ENCODE data around the gene WDR33.
"Not testable (repeated sequence)": the region's sequence is repeated elsewhere in the genome, so short reads cannot be mapped to it uniquely, and the experiment has no call there.

WDR33 gene

DNA sequence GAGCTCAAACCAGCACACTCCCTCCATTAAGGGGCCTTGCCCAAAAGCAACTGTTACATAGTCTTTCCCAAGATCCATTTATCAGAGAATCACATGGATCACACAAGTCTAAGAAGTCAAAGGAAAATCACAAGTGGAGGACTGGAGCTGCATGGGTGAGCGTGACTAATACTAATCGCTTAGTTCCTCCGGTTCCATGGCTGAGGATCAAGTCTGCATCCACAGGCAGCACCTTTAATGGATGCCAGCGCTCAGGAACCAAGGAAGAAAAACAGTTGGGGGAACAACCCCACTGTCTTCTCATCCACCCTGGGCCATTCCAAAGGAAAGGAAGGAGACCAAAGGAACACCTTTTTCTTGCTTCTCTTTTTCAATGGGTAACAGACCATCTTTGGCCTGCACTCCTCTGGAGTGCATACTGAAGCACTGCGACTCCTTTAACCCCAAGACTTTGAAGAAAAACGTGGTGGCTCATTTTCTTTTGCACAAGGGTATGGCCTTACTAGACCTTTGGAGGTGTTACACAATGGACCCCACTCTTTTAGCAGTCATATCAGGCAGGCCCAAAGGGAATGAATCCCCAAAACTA, 9.2 kb upstream of the WDR33 start:
- TF ChIP-seq, protein P1, sequence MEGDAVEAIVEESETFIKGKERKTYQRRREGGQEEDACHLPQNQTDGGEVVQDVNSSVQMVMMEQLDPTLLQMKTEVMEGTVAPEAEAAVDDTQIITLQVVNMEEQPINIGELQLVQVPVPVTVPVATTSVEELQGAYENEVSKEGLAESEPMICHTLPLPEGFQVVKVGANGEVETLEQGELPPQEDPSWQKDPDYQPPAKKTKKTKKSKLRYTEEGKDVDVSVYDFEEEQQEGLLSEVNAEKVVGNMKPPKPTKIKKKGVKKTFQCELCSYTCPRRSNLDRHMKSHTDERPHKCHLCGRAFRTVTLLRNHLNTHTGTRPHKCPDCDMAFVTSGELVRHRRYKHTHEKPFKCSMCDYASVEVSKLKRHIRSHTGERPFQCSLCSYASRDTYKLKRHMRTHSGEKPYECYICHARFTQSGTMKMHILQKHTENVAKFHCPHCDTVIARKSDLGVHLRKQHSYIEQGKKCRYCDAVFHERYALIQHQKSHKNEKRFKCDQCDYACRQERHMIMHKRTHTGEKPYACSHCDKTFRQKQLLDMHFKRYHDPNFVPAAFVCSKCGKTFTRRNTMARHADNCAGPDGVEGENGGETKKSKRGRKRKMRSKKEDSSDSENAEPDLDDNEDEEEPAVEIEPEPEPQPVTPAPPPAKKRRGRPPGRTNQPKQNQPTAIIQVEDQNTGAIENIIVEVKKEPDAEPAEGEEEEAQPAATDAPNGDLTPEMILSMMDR (IDR thresholded peaks at IDR 0.05; ENCODE audit: extremely low read depth, missing control alignments), result no peak
- no peak for DNase-seq (ENCODE audit: low spot score)

DNA sequence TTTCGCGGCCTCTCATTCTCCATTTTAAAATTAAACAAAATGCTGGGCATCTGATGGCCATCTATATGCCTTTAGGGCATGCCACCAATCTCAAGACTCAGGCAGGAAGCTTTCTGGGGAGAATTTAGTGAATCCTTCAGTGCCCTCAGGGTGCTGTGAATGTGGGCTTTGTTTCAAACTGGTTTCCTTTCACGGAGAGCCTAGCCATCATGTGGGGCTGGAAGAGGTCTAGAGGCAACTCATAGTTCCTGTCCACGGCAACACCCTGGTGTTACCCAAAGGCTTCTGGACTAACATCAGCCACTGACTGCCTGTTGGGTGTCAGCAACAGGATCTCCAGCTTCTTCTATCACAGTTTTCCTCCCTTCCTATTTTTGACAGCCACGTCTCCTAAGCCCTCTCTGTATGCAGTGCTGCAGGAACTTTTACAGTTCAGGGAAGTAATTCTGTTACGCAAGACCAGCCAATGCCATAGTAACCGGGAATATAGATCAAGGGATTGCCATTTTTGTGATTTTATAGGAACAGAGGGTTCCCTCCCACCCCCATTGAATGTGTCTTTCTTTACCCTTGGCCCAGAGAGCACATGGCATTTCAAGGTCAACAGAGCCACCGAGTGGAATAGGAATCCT, 7.9 kb upstream of the WDR33 start:
- no peak for DNase-seq (ENCODE audit: low spot score)
- TF ChIP-seq, protein P1 (IDR thresholded peaks at IDR 0.05; ENCODE audit: extremely low read depth, missing control alignments), result no peak

DNA sequence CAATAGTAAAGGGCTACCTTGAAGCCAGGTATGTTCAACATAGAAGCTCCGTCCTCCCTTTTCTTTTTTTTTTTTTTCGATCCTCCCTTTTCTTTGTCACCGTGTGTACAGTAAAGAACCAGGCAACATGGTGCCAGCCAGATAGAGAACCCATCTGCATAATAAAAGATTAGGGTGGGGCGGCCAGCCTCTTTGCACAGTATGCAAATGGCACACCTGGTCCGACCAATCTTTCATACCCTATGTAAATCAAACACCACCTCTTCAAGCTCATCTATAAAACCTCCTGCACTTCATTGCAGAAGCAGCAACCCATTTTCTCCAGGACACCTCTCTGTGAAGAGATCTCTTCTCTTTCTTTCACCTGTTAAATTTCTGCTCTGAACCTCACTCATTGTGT, 7.3 kb upstream of the WDR33 start:
- DNase-seq (ENCODE audit: low spot score), result no peak
- TF ChIP-seq, protein P1 (IDR thresholded peaks at IDR 0.05; ENCODE audit: extremely low read depth, missing control alignments), result no peak

DNA sequence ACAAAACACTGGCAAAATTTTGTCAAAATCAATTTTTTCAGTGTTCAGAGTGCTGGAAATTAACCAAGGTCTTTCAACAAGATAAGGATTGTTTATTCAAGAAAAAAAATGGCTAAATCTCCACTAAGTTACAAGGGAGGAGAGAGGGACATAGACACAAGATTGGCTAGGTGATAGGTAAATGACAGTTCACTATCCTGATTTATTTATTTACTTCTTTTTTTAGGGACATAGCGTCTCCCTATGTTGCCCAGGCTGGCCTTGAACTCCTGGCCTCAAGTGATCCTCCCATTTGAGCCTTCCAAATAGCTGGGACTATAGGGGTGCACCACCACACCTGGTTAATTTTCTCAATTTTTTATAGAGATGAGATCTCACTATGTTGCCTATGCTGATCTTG, 3.7 kb upstream of the WDR33 start:
- DNase-seq (ENCODE audit: low spot score), result no peak

DNA sequence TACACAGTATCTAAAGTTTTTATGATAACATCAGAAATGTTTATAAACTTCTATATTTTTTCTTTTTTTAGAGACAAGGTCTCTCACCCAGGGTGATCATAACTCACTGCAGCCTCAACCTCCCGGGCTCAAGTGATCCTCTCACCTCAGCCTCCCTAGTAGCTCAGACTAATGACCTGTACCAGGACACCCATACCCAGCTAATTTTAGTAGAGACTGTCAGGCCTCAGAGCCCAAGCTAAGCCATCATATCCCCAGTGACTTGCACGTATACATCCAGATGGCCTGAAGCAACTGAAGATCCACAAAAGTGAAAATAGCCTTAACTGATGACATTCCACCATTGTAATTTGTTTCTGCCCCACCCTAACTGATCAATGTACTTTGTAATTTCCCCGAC, 1.5 kb upstream of the WDR33 start:
- not testable (repeated sequence) for DNase-seq (ENCODE audit: low spot score)

More for the DNA sequence above, 3.7 kb upstream of the WDR33 start:
- TF ChIP-seq, protein P1 (IDR thresholded peaks at IDR 0.05; ENCODE audit: extremely low read depth, missing control alignments), result no peak

DNA sequence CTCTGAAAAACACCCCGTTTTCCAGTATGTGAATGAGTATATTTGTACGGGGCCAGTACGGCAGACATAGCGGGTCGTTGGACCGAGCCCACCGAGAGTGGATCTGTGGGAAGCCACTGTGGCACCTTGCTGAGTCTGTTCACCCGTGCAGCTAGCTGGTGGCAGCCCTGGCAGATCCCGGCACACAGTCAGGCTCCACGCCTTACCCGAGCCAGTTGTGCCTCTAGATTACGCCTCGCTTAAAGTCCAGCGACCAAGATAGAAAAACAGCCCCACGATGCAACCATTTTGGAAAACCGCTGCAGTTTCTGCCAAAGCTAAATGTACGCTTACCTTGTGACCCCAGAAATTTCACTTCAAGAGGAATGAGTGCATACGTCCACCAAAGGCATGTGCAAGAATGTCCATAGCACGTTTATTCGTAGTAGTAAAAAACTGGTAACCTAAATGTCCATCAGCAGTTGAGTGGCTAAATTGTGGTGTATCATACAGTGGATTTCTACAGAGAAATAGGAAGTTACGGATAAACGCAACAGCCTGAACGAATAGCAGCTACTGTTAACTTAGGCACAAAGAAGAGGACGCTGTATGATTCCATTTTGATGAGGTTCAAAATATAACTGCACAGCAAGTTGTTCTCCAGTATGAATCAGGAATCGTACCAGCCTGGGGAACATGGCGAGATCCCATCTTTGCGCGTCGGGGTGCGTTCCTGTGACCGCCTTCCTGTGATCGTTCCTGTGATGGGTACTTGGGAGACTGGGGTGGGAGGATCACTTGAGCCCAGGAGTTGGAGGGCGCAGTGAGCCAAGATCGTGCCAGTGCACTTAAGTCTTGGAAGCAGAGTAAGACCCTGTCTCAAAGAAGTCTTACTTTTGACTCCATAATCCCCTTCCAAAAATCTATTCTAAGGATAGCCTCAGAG, 688 bp upstream of the WDR33 start:
- TF ChIP-seq, protein P1 (IDR thresholded peaks at IDR 0.05; ENCODE audit: extremely low read depth, missing control alignments), result no peak
- no peak for DNase-seq (ENCODE audit: low spot score)

DNA sequence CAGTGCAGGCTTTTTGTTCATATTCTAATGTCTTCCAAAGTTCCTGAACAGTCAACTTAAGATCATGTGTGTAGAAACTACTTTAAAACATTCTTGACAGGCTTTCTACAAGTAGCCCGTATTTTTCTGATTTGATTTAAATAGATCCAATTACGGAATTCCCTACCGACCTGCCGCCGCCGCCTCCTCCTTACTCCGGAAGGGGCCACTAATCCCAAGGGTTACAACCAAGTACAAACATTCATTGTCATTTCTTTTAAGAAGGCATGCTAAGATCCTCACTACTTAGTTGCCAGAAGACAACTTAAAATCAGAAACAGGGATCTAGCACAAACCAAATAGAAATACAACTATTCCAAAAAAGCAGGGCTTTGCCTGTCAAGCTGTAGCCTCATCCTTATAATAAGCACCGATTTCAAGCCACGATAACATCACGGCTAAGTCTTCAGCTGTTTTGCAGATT, 784 bp downstream of the WDR33 start:
- no peak for DNase-seq (ENCODE audit: low spot score)
- TF ChIP-seq, protein P1 (IDR thresholded peaks at IDR 0.05; ENCODE audit: extremely low read depth, missing control alignments), result no peak
